ENCODE data around the gene RTP2.

DNA sequence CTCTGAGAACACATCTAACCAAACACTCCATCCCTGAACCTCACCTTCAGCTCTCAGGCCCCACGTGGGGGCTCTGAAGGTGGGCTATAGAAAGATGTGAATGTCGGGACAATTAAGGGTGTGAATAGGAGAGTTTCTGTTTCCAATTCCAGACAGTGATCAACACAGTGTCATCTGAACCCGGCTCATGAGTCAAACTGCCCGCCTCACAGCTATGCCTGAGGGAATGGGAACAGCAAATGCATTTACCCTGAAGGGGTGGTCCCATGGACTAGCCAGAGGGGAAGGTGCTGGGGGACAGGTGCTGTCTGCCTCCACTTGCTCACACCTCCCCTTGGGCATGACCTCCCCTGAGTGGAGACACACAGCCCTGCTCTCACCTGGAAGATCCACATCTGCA is 6.3 kb downstream of the RTP2 start:
- TF ChIP-seq, protein P1, sequence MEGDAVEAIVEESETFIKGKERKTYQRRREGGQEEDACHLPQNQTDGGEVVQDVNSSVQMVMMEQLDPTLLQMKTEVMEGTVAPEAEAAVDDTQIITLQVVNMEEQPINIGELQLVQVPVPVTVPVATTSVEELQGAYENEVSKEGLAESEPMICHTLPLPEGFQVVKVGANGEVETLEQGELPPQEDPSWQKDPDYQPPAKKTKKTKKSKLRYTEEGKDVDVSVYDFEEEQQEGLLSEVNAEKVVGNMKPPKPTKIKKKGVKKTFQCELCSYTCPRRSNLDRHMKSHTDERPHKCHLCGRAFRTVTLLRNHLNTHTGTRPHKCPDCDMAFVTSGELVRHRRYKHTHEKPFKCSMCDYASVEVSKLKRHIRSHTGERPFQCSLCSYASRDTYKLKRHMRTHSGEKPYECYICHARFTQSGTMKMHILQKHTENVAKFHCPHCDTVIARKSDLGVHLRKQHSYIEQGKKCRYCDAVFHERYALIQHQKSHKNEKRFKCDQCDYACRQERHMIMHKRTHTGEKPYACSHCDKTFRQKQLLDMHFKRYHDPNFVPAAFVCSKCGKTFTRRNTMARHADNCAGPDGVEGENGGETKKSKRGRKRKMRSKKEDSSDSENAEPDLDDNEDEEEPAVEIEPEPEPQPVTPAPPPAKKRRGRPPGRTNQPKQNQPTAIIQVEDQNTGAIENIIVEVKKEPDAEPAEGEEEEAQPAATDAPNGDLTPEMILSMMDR (conservative IDR thresholded peaks at IDR 0.05; ENCODE audit: low read depth, low read length): no peak
- no peak for TF ChIP-seq EZH2 (IDR thresholded peaks at IDR 0.05; ENCODE audit: borderline replicate concordance, low read depth, low read length, poor library complexity, severe bottlenecking)
